HG03025 (cell line): ENCODE data around the gene ACADS.

Source experiments
- ATAC-seq: cut with Tn5 transposase; IDR thresholded peaks from one replicate; pipeline ENCODE4 v1.9.1; 2021; ENCODE audit warnings: mild to moderate bottlenecking, moderate library complexity; ENCODE audit not compliant: unreplicated experiment, low FRiP score

ACADS gene

GRCh38 chr12:120725659-120726509 lies at the start of gene ACADS:
ACADS (plus strand) TSS chr12:120725826; CDS start chr12:120725886, 60 bp downstream.
- peak; percentile 87 for ATAC-seq

- ATAC-seq: no peak
Observed at GRCh38 chr12:120677765-120678473, 47.7 kb upstream of the ACADS start.

- ATAC-seq: no peak
Observed at GRCh38 chr12:120678572-120678971, 47.1 kb upstream of the ACADS start.

- ATAC-seq: no peak
Observed at GRCh38 chr12:120680165-120680738, 45.4 kb upstream of the ACADS start.

GRCh38 chr12:120684523-120684932 lies 41.1 kb upstream of the ACADS start:
- no peak for ATAC-seq

- ATAC-seq: no peak
Observed at GRCh38 chr12:120685522-120685921, 40.1 kb upstream of the ACADS start.

- peak; percentile 74 for ATAC-seq
Observed at GRCh38 chr12:120686151-120686689, 39.4 kb upstream of the ACADS start.

- peak; percentile 63 for ATAC-seq
Observed at GRCh38 chr12:120686690-120687577, 38.7 kb upstream of the ACADS start, which contains the start of gene MLEC. MLEC (plus strand) TSS chr12:120687149; CDS start chr12:120687297, 148 bp downstream.

- ATAC-seq: no peak
Observed at GRCh38 chr12:120687578-120688289, 37.9 kb upstream of the ACADS start.

GRCh38 chr12:120688527-120689071 lies 37.0 kb upstream of the ACADS start:
- ATAC-seq: no peak

GRCh38 chr12:120689397-120690082 lies 36.1 kb upstream of the ACADS start:
- no peak for ATAC-seq

GRCh38 chr12:120690083-120690450 lies 35.6 kb upstream of the ACADS start:
- ATAC-seq: no peak

- no peak for ATAC-seq
Observed at GRCh38 chr12:120690978-120691377, 34.6 kb upstream of the ACADS start.

GRCh38 chr12:120692524-120693033 lies 33.0 kb upstream of the ACADS start:
- no peak for ATAC-seq

- ATAC-seq: no peak
Observed at GRCh38 chr12:120693848-120694247, 31.8 kb upstream of the ACADS start.

- ATAC-seq: no peak
Observed at GRCh38 chr12:120696626-120697025, 29.0 kb upstream of the ACADS start.

GRCh38 chr12:120697344-120697743 lies 28.3 kb upstream of the ACADS start:
- ATAC-seq: no peak

- no peak for ATAC-seq
Observed at GRCh38 chr12:120698665-120699064, 27.0 kb upstream of the ACADS start.
